Measurements from ENCODE around the gene ADRB2.

The ADRB2 gene

DNA sequence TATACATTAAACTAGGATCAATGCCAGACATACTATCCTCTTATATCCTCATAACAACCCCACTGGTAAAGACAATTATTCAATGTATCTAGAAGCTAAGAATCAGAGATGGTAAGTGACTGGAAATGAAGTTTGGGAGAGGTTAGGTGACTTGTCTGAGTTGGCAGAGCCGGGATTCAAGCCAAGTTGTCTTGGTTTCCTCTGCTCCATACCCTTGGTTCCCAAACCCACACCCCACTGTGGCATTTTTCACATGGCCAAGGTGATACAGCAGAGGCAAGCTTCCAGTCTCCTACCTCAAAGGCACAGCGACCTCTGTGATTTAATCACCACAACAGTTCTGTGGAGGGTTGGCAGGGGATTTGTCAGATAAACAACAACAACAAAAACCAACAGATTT lies 34.7 kb upstream of the ADRB2 start:
- no peaks in the 10 kb centered on the region for H3K9me3 ChIP-seq (ENCODE audit: control insufficient read depth, low read length)
- no peaks in the 10 kb centered on the region for H3K27me3 ChIP-seq (ENCODE audit: control insufficient read depth, insufficient read depth, low read length)
- H3K36me3 ChIP-seq (ENCODE audit: control insufficient read depth, insufficient read depth, low read length): no peaks in the 10 kb centered on the region
- no peak overlapping the region for H3K27ac ChIP-seq
- H3K4me2 ChIP-seq (ENCODE audit: low read length): no peak overlapping the region
- no peak overlapping the region for H3K9ac ChIP-seq
- H3K4me3 ChIP-seq (ENCODE audit: low read depth, low read length): no peak overlapping the region
- TF ChIP-seq, protein P1, sequence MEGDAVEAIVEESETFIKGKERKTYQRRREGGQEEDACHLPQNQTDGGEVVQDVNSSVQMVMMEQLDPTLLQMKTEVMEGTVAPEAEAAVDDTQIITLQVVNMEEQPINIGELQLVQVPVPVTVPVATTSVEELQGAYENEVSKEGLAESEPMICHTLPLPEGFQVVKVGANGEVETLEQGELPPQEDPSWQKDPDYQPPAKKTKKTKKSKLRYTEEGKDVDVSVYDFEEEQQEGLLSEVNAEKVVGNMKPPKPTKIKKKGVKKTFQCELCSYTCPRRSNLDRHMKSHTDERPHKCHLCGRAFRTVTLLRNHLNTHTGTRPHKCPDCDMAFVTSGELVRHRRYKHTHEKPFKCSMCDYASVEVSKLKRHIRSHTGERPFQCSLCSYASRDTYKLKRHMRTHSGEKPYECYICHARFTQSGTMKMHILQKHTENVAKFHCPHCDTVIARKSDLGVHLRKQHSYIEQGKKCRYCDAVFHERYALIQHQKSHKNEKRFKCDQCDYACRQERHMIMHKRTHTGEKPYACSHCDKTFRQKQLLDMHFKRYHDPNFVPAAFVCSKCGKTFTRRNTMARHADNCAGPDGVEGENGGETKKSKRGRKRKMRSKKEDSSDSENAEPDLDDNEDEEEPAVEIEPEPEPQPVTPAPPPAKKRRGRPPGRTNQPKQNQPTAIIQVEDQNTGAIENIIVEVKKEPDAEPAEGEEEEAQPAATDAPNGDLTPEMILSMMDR (IDR thresholded peaks at IDR 0.05): no peak
- H2AFZ ChIP-seq: no peak overlapping the region
- no peaks in the 10 kb centered on the region for H3K4me1 ChIP-seq
- no peaks in the 10 kb centered on the region for H3K79me2 ChIP-seq

DNA sequence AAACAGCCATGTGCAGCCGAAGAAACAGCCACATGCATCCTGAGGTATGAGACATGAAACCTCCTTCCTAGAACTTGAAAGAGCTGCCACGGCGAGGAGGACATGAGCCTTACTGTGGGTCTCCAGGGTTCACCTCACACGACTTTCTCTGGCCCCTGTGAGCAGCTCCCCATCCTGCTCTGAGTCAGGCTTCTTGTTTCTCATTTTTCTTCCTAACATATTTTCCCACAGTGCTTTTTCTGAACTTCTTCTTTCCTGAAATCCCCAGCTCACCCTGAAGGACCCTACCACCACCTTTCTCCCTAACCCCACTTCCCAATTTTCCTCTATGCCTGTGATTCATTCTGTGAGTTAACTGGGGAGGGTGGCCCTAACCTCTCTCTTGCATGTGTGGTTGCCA lies 33.7 kb upstream of the ADRB2 start:
- Histone ChIP-seq H3K27me3 (ENCODE audit: control insufficient read depth, insufficient read depth, low read length) (no peaks in the 10 kb centered on the region), H3K27ac (no peak overlapping the region), H3K4me1 (no peaks in the 10 kb centered on the region), H3K4me2 (ENCODE audit: low read length) (no peak overlapping the region), H2AFZ (no peak overlapping the region), H3K4me3 (ENCODE audit: low read depth, low read length) (no peak overlapping the region), H3K9me3 (ENCODE audit: control insufficient read depth, low read length) (no peaks in the 10 kb centered on the region), H3K79me2 (no peaks in the 10 kb centered on the region), H3K36me3 (ENCODE audit: control insufficient read depth, insufficient read depth, low read length) (no peaks in the 10 kb centered on the region), H3K9ac (no peak overlapping the region)
- TF ChIP-seq, protein P1 (IDR thresholded peaks at IDR 0.05): no peak

DNA sequence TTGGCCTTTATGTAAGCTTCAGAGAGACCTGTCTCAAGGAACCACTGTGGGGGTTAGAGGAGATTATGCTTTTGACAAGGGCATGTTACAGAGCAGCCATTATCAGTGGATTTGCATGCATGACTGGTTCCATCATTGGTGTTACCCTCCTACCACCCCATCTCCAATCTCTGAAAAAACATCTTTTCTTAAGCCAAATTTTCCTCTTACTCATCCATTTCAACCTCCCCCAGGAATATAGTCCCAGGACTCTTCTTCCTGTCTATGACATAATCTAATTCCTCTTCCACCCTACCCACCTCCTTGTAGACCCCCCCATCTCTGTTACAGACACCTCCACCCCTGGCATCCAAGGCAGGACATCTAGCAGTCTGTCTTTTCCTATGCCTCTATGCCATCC lies 33.1 kb upstream of the ADRB2 start:
- H3K4me2 ChIP-seq (ENCODE audit: low read length): no peak overlapping the region
- H3K27ac ChIP-seq: no peak overlapping the region
- H3K36me3 ChIP-seq (ENCODE audit: control insufficient read depth, insufficient read depth, low read length): no peaks in the 10 kb centered on the region
- TF ChIP-seq, protein P1 (IDR thresholded peaks at IDR 0.05): no peak
- H3K9me3 ChIP-seq (ENCODE audit: control insufficient read depth, low read length): no peaks in the 10 kb centered on the region
- H3K4me1 ChIP-seq: no peaks in the 10 kb centered on the region
- no peak overlapping the region for H2AFZ ChIP-seq
- no peak overlapping the region for H3K4me3 ChIP-seq (ENCODE audit: low read depth, low read length)
- H3K9ac ChIP-seq: no peak overlapping the region
- H3K79me2 ChIP-seq: no peaks in the 10 kb centered on the region
- no peaks in the 10 kb centered on the region for H3K27me3 ChIP-seq (ENCODE audit: control insufficient read depth, insufficient read depth, low read length)

DNA sequence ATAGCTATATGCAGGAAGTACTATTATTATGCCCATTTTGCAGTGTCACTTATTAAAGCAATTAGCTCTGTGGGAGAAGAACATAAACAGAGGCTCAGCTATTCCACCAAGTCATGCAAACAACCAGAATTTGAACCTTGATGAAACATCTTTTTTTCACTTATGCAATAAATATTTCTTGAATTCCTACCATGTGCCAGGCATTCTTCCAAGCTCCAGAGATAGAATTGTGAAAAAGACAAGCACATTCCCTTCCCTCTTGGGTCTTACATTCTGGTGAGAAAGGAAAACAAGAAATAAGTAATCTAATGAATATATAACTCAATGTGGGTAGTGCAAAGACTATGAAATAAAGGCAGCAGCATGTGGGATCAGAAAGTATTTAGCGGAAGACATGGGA lies 32.1 kb upstream of the ADRB2 start:
- H3K4me3 ChIP-seq (ENCODE audit: low read depth, low read length): no peak overlapping the region
- H3K79me2 ChIP-seq: no peaks in the 10 kb centered on the region
- no peak overlapping the region for H3K27ac ChIP-seq
- H3K9ac ChIP-seq: no peak overlapping the region
- H3K27me3 ChIP-seq (ENCODE audit: control insufficient read depth, insufficient read depth, low read length): no peaks in the 10 kb centered on the region
- TF ChIP-seq, protein P1 (IDR thresholded peaks at IDR 0.05): no peak
- H2AFZ ChIP-seq: no peak overlapping the region
- no peak overlapping the region for H3K4me2 ChIP-seq (ENCODE audit: low read length)
- no peaks in the 10 kb centered on the region for H3K4me1 ChIP-seq
- no peaks in the 10 kb centered on the region for H3K36me3 ChIP-seq (ENCODE audit: control insufficient read depth, insufficient read depth, low read length)
- no peaks in the 10 kb centered on the region for H3K9me3 ChIP-seq (ENCODE audit: control insufficient read depth, low read length)

DNA sequence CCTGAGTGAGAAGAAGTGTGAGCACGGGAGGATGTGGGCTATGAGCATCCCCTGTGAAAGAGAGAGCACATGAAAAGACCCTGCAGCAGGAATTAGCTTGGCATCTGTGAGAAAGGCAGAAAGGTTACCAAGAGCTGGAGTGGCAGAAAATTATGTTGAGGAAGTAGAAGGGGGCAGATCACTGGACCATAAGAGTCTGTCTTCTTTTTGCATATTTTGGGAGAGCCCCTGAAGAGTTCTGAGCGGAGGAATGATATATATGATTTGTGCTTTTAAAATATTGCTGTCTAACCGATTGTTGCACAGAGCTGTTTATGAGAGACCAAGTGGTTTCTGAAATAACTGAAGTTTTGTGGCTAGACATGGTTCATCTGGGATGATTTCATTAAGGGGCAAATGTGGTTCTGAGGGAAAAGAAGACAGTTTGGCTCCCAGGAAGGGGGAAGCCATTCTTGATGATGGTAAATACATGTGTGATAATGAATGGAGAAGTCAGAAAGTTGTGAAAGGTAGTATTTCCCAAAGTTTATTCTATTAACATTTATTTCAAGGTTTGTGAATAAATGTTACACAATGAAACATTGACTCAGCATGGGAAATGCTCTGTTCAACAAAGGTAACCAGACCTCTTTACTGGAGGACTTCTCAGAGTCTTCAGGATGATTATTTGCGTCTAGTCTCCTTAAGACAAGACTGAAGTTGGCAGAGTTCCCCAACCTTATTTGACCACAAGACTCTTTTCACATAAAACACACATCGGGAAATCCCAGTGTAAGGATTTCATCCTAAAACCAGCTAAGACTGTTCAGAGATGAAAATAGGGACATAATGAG lies 31.5 kb upstream of the ADRB2 start:
- H3K27me3 ChIP-seq (ENCODE audit: control insufficient read depth, insufficient read depth, low read length): no peaks in the 10 kb centered on the region
- no peak overlapping the region for H3K4me2 ChIP-seq (ENCODE audit: low read length)

More for the DNA sequence above, 31.5 kb upstream of the ADRB2 start:
- H3K4me1 ChIP-seq: no peaks in the 10 kb centered on the region
- H3K36me3 ChIP-seq (ENCODE audit: control insufficient read depth, insufficient read depth, low read length): no peaks in the 10 kb centered on the region
- H3K4me3 ChIP-seq (ENCODE audit: low read depth, low read length): no peak overlapping the region
- no peak overlapping the region for H3K27ac ChIP-seq
- H3K9ac ChIP-seq: no peak overlapping the region
- no peaks in the 10 kb centered on the region for H3K9me3 ChIP-seq (ENCODE audit: control insufficient read depth, low read length)
- TF ChIP-seq, protein P1 (IDR thresholded peaks at IDR 0.05): no peak
- H3K79me2 ChIP-seq: no peaks in the 10 kb centered on the region
- no peak overlapping the region for H2AFZ ChIP-seq

Measured in parathyroid adenoma (tissue), 2 donors.